ENCODE measurements around the gene SNRNP200. TPM values are rescaled to one million over a fixed set of nuclear protein-coding genes. Genes with fewer than 3 reads are reported as not detected.

Gene SNRNP200
- total RNA-seq, 1 donor from 2014 or later: 89.0 TPM

- intact Hi-C loops (cut with DNase I): loop anchor here (10.0 kb wide), 1 partner anchor 578 kb away; no protein-coding TSS in a partner anchor
- no peak for ATAC-seq
- no peak for DNase-seq (ENCODE audit: low spot score)
These were observed 21.2 kb upstream of the SNRNP200 start for GRCh38 chr2:96326564-96326963.

- ATAC-seq: peak; percentile 33
- intact Hi-C loops (cut with DNase I): loop anchor here (10.0 kb wide), 1 partner anchor 579 kb away; no protein-coding TSS in a partner anchor
- DNase-seq (ENCODE audit: low spot score): no peak
These were observed 20.5 kb upstream of the SNRNP200 start for GRCh38 chr2:96325884-96326255.

GRCh38 chr2:96325041-96325883 lies 19.9 kb upstream of the SNRNP200 start, which contains the start of gene ITPRIPL1:
Gene ITPRIPL1, plus strand, starts transcription at chr2:96325317. Its CDS starts 523 bp downstream, at chr2:96325840.
- no peak for DNase-seq (ENCODE audit: low spot score)
- intact Hi-C loops (cut with DNase I): loop anchor here (10.0 kb wide), 1 partner anchor 580 kb away; no protein-coding TSS in a partner anchor

GRCh38 chr2:96324721-96325040 lies 19.3 kb upstream of the SNRNP200 start:
- no peak for DNase-seq (ENCODE audit: low spot score)
- intact Hi-C loops (cut with DNase I): loop anchor here (10.0 kb wide), 1 partner anchor 580 kb away; no protein-coding TSS in a partner anchor
- no peak for ATAC-seq

More at GRCh38 chr2:96325041-96325883, 19.9 kb upstream of the SNRNP200 start, which contains the start of gene ITPRIPL1:
- peak; percentile 14 for ATAC-seq

- intact Hi-C loops (cut with DNase I): loop anchor here (10.0 kb wide), 1 partner anchor 581 kb away; no protein-coding TSS in a partner anchor
- DNase-seq (ENCODE audit: low spot score) (no peak), ATAC-seq (no peak)
These were observed 18.5 kb upstream of the SNRNP200 start for GRCh38 chr2:96323849-96324248.

- DNase-seq (ENCODE audit: low spot score): no peak
- peak; percentile 66 for ATAC-seq
- intact Hi-C loops (cut with DNase I): loop anchor here (10.0 kb wide), 1 partner anchor 584 kb away; no protein-coding TSS in a partner anchor
These were observed 15.6 kb upstream of the SNRNP200 start for GRCh38 chr2:96320728-96321622.

- ATAC-seq: no peak
- no peak for DNase-seq (ENCODE audit: low spot score)
- intact Hi-C loops (cut with DNase I): loop anchor here (10.0 kb wide), 1 partner anchor 584 kb away; no protein-coding TSS in a partner anchor
These were observed 15.0 kb upstream of the SNRNP200 start for GRCh38 chr2:96320326-96320725.

GRCh38 chr2:96319396-96319795 lies 14.1 kb upstream of the SNRNP200 start:
- intact Hi-C loops (cut with DNase I): no loop called here
- ATAC-seq (no peak), DNase-seq (ENCODE audit: low spot score) (no peak)

- DNase-seq (ENCODE audit: low spot score): no peak
- ATAC-seq: no peak
- intact Hi-C loops (cut with DNase I): no loop called here
These were observed 13.4 kb upstream of the SNRNP200 start for GRCh38 chr2:96318723-96319122.

GRCh38 chr2:96317584-96317997 lies 12.2 kb upstream of the SNRNP200 start:
- ATAC-seq (no peak), DNase-seq (ENCODE audit: low spot score) (no peak)
- intact Hi-C loops (cut with DNase I): no loop called here

- no peak for ATAC-seq
- intact Hi-C loops (cut with DNase I): no loop called here
- DNase-seq (ENCODE audit: low spot score): no peak
These were observed 11.7 kb upstream of the SNRNP200 start for GRCh38 chr2:96316999-96317398.

- intact Hi-C loops (cut with DNase I): no loop called here
- ATAC-seq (no peak), DNase-seq (ENCODE audit: low spot score) (no peak)
These were observed 10.2 kb upstream of the SNRNP200 start for GRCh38 chr2:96315400-96316071.

- ATAC-seq: no peak
- intact Hi-C loops (cut with DNase I): no loop called here
- DNase-seq (ENCODE audit: low spot score): no peak
These were observed 9.7 kb upstream of the SNRNP200 start for GRCh38 chr2:96315005-96315399.

GRCh38 chr2:96308248-96308647 lies 2.9 kb upstream of the SNRNP200 start:
- no peak for ATAC-seq
- intact Hi-C loops (cut with DNase I): no loop called here
- no peak for DNase-seq (ENCODE audit: low spot score)

- DNase-seq (ENCODE audit: low spot score) (no peak), ATAC-seq (peak; percentile 12)
- intact Hi-C loops (cut with DNase I): no loop called here
These were observed 1.0 kb upstream of the SNRNP200 start for GRCh38 chr2:96306370-96306769.

- no peak for DNase-seq (ENCODE audit: low spot score)
- no peak for ATAC-seq
- intact Hi-C loops (cut with DNase I): no loop called here
These were observed 598 bp upstream of the SNRNP200 start for GRCh38 chr2:96305979-96306308.

- ATAC-seq: no peak
- intact Hi-C loops (cut with DNase I): no loop called here
- DNase-seq (ENCODE audit: low spot score): no peak
These were observed 740 bp downstream of the SNRNP200 start for GRCh38 chr2:96304606-96305005.

GRCh38 chr2:96301865-96302264 lies 3.5 kb downstream of the SNRNP200 start:
- no peak for ATAC-seq
- DNase-seq (ENCODE audit: low spot score): no peak
- intact Hi-C loops (cut with DNase I): no loop called here

- intact Hi-C loops (cut with DNase I): no loop called here
- ATAC-seq (no peak), DNase-seq (ENCODE audit: low spot score) (no peak)
These were observed 8.4 kb downstream of the SNRNP200 start for GRCh38 chr2:96296925-96297324.
